ENCODE data around the gene BBS12. TPM values are rescaled to one million over a fixed set of nuclear protein-coding genes. Genes with fewer than 3 reads are reported as not detected.

The BBS12 gene
- total and polyA plus RNA-seq, 2 experiments from 2014 or later, result 3.0 to 4.7 TPM

DNA sequence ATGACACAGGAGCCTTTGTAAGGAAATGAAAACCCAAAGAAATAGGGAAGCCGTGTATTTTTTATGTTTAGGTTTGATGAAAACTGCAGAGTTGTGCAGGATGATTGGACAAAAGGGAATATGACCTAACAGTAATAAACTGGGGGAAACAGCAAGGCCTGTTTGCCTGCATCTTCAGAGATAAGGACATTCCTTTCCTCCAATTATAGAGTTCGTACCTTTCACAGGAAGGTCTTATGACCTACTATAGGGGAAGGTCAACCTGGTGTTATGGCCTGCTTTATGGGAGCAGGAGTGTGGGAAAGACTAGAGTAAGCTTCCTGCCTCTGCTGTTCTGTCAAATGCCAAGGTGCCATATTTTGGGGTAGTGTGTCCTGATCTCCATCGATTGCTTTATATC lies 42.5 kb downstream of the BBS12 start:
- H3K36me3 ChIP-seq (replicated peaks; ENCODE audit: insufficient read depth, low read depth), result no peaks in the 10 kb centered on the region
- no peak overlapping the region for H3K4me2 ChIP-seq
- H2AFZ ChIP-seq, result no peak overlapping the region
- no peak overlapping the region for H3K4me3 ChIP-seq
- WGBS (ENCODE audit: low lambda C conversion rate, missing lambda C conversion rate), result 77% methylated on average over 3 of the region's 3 CpGs
- H3K4me1 ChIP-seq (ENCODE audit: insufficient read depth), result peaks cover 8% of the 10 kb centered on the region
- H3K9me2 ChIP-seq (replicated peaks; ENCODE audit: insufficient read depth), result no peaks in the 10 kb centered on the region
- no peaks in the 10 kb centered on the region for H3K79me2 ChIP-seq
- H3K27ac ChIP-seq, result no peak overlapping the region
- TF ChIP-seq EZH2phosphoT487 (IDR thresholded peaks at IDR 0.05; ENCODE audit: low read depth, severe bottlenecking, unreplicated experiment) (no peak), EZH2 (IDR thresholded peaks at IDR 0.05; ENCODE audit: borderline replicate concordance) (no peak)
- no peak for DNase-seq (ENCODE audit: low spot score)
- H3K27me3 ChIP-seq, result no peaks in the 10 kb centered on the region
- no peaks in the 10 kb centered on the region for H3K9me3 ChIP-seq (ENCODE audit: low read depth)
- no peaks in the 10 kb centered on the region for H4K20me1 ChIP-seq (ENCODE audit: insufficient read depth, poor library complexity, severe bottlenecking)

DNA sequence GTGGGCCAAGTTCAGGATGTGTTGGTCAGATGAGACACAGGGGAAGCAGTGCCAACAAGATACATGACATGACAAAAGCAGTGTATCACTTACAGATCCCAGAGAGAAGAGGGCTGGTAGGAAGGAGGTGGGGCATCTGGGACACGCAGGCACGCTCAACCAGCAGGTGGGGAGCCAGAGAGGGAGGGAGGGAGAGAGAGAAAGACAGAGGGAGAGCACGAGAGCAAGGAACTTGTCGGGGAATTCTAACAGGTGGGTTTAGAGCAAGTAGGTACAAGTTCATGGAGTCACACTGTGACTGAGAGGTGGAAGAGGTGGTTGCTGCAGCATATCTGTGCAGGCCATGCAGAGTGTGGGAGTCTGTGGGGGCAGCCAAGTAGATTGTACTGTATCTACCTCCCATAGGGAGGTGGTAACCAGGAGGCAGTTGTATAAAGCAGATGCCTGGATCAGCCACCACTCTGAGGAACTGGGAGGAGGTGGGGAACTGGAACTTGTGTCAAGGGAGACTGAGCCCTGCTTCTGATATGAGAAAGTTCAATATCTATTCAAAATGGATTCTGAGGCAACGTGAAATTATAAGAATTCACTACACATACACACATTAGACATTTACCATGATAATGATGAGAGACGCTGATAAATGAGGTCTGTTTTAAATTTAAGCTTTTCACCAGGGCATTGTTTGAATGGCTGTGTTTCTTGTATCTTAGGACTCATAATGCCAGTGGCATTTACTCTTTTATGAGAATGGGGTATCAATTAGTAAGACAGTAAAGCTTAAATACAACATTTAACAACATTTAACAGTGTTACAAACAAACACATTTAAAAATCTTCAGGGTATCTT lies 43.7 kb downstream of the BBS12 start:
- H3K79me2 ChIP-seq, result no peaks in the 10 kb centered on the region
- no peaks in the 10 kb centered on the region for H3K27me3 ChIP-seq
- H3K36me3 ChIP-seq (replicated peaks; ENCODE audit: insufficient read depth, low read depth), result no peaks in the 10 kb centered on the region
- DNase-seq (ENCODE audit: low spot score), result no peak
- H3K4me1 ChIP-seq (ENCODE audit: insufficient read depth), result peaks cover 8% of the 10 kb centered on the region
- TF ChIP-seq, protein P1, sequence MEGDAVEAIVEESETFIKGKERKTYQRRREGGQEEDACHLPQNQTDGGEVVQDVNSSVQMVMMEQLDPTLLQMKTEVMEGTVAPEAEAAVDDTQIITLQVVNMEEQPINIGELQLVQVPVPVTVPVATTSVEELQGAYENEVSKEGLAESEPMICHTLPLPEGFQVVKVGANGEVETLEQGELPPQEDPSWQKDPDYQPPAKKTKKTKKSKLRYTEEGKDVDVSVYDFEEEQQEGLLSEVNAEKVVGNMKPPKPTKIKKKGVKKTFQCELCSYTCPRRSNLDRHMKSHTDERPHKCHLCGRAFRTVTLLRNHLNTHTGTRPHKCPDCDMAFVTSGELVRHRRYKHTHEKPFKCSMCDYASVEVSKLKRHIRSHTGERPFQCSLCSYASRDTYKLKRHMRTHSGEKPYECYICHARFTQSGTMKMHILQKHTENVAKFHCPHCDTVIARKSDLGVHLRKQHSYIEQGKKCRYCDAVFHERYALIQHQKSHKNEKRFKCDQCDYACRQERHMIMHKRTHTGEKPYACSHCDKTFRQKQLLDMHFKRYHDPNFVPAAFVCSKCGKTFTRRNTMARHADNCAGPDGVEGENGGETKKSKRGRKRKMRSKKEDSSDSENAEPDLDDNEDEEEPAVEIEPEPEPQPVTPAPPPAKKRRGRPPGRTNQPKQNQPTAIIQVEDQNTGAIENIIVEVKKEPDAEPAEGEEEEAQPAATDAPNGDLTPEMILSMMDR (IDR thresholded peaks at IDR 0.05; ENCODE audit: poor library complexity), result no peak
- TF ChIP-seq EZH2 (IDR thresholded peaks at IDR 0.05; ENCODE audit: borderline replicate concordance) (no peak), EZH2phosphoT487 (IDR thresholded peaks at IDR 0.05; ENCODE audit: low read depth, severe bottlenecking, unreplicated experiment) (no peak)
- no peak overlapping the region for H3K4me3 ChIP-seq
- no peaks in the 10 kb centered on the region for H4K20me1 ChIP-seq (ENCODE audit: insufficient read depth, poor library complexity, severe bottlenecking)
- H3K4me2 ChIP-seq, result no peak overlapping the region
- no peaks in the 10 kb centered on the region for H3K9me2 ChIP-seq (replicated peaks; ENCODE audit: insufficient read depth)
- H3K27ac ChIP-seq, result no peak overlapping the region
- H2AFZ ChIP-seq, result no peak overlapping the region
- H3K9me3 ChIP-seq (ENCODE audit: low read depth), result no peaks in the 10 kb centered on the region
- WGBS (ENCODE audit: low lambda C conversion rate, missing lambda C conversion rate), result 75% methylated on average over 6 of the region's 6 CpGs

DNA sequence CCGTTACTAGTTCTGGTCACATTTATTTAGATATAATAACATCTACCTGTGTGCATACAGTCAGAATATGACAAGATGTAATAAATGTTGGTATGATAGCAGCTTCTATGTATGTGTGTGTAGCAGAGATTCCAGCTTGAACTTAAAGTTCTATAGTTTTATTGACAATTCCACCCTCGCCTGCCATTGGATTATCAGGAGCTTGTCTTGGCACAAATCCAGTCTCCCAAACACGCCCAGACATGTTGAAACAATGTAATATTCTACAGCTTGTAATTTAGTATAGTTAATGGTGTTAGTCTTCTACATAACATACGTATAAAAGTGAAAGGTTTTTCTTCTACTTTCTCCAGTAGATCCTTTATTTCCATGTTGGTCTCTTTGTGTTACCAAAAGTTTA lies 44.4 kb downstream of the BBS12 start:
- Histone ChIP-seq H3K9me3 (ENCODE audit: low read depth) (no peaks in the 10 kb centered on the region), H3K36me3 (replicated peaks; ENCODE audit: insufficient read depth, low read depth) (no peaks in the 10 kb centered on the region), H3K27ac (no peak overlapping the region), H2AFZ (no peak overlapping the region), H4K20me1 (ENCODE audit: insufficient read depth, poor library complexity, severe bottlenecking) (no peaks in the 10 kb centered on the region), H3K79me2 (no peaks in the 10 kb centered on the region), H3K4me1 (ENCODE audit: insufficient read depth) (peaks cover 8% of the 10 kb centered on the region), H3K27me3 (no peaks in the 10 kb centered on the region), H3K4me2 (no peak overlapping the region), H3K4me3 (no peak overlapping the region), H3K9me2 (replicated peaks; ENCODE audit: insufficient read depth) (no peaks in the 10 kb centered on the region)
- no peak for DNase-seq (ENCODE audit: low spot score)
- TF ChIP-seq EZH2 (IDR thresholded peaks at IDR 0.05; ENCODE audit: borderline replicate concordance) (no peak), EZH2phosphoT487 (IDR thresholded peaks at IDR 0.05; ENCODE audit: low read depth, severe bottlenecking, unreplicated experiment) (no peak)
- TF ChIP-seq, protein P1 (IDR thresholded peaks at IDR 0.05; ENCODE audit: poor library complexity), result no peak
- WGBS (ENCODE audit: low lambda C conversion rate, missing lambda C conversion rate), result 56% methylated on average over 4 of the region's 4 CpGs
